Measurements from ENCODE around the gene KAZN.

KAZN gene

GRCh38 chr1:15008783-15009729, 410.6 kb downstream of the KAZN start:
- TF ChIP-seq CTCF (conservative IDR thresholded peaks at IDR 0.05; ENCODE audit: control insufficient read depth, insufficient read depth, low read depth, low read length), result no peak
- no peak for DNase-seq (ENCODE audit: low read depth)
- H3K4me3 ChIP-seq (ENCODE audit: control insufficient read depth, low read depth, low read length), result no peak overlapping the region

GRCh38 chr1:15011160-15011559, 412.7 kb downstream of the KAZN start:
- no peak for DNase-seq (ENCODE audit: low read depth)
- H3K4me3 ChIP-seq (ENCODE audit: control insufficient read depth, low read depth, low read length), result no peak overlapping the region
- no peak for TF ChIP-seq CTCF (conservative IDR thresholded peaks at IDR 0.05; ENCODE audit: control insufficient read depth, insufficient read depth, low read depth, low read length)

- no peak for DNase-seq (ENCODE audit: low read depth)
- TF ChIP-seq CTCF (conservative IDR thresholded peaks at IDR 0.05; ENCODE audit: control insufficient read depth, insufficient read depth, low read depth, low read length), result no peak
- H3K4me3 ChIP-seq (ENCODE audit: control insufficient read depth, low read depth, low read length), result no peak overlapping the region
These were observed 413.2 kb downstream of the KAZN start for GRCh38 chr1:15011661-15012060.

GRCh38 chr1:15012822-15013221, 414.3 kb downstream of the KAZN start:
- TF ChIP-seq CTCF (conservative IDR thresholded peaks at IDR 0.05; ENCODE audit: control insufficient read depth, insufficient read depth, low read depth, low read length), result no peak
- DNase-seq (ENCODE audit: low read depth), result no peak
- H3K4me3 ChIP-seq (ENCODE audit: control insufficient read depth, low read depth, low read length), result no peak overlapping the region

- no peak overlapping the region for H3K4me3 ChIP-seq (ENCODE audit: control insufficient read depth, low read depth, low read length)
- TF ChIP-seq CTCF (conservative IDR thresholded peaks at IDR 0.05; ENCODE audit: control insufficient read depth, insufficient read depth, low read depth, low read length), result no peak
- DNase-seq (ENCODE audit: low read depth), result no peak
These were observed 415.3 kb downstream of the KAZN start for GRCh38 chr1:15013767-15014166.

- no peak overlapping the region for H3K4me3 ChIP-seq (ENCODE audit: control insufficient read depth, low read depth, low read length)
- DNase-seq (ENCODE audit: low read depth), result no peak
These were observed 416.0 kb downstream of the KAZN start for GRCh38 chr1:15014516-15014915.

More at GRCh38 chr1:15014516-15014915, 416.0 kb downstream of the KAZN start:
- TF ChIP-seq CTCF (conservative IDR thresholded peaks at IDR 0.05; ENCODE audit: control insufficient read depth, insufficient read depth, low read depth, low read length), result no peak

Data from fibroblast of mammary gland (primary cell).